ENCODE data around the gene CC2D2A.

CC2D2A gene

GRCh38 chr4:15469402-15470127 is at the start of gene CC2D2A:
TSS of gene CC2D2A (plus strand) at chr4:15469882. CDS start at chr4:15475933, 6,051 bp downstream.
- DNase-seq, result no peak

- DNase-seq, result no peak
These were observed 49.0 kb upstream of the CC2D2A start for GRCh38 chr4:15420642-15421041.

GRCh38 chr4:15423285-15423711 is 46.4 kb upstream of the CC2D2A start:
- no peak for DNase-seq

- no peak for DNase-seq
These were observed 44.2 kb upstream of the CC2D2A start for GRCh38 chr4:15425520-15425919.

- no peak for DNase-seq
These were observed 42.5 kb upstream of the CC2D2A start for GRCh38 chr4:15427161-15427560.

GRCh38 chr4:15427701-15428100 is 42.0 kb upstream of the CC2D2A start, which contains the start of gene C1QTNF7:
TSS of gene C1QTNF7 (plus strand) at chr4:15428033. CDS start at chr4:15435744, 7,711 bp downstream.
- no peak for DNase-seq

GRCh38 chr4:15428611-15429010 is 41.1 kb upstream of the CC2D2A start:
- no peak for DNase-seq

- no peak for DNase-seq
These were observed 35.6 kb upstream of the CC2D2A start for GRCh38 chr4:15434091-15434490.

- DNase-seq, result no peak
These were observed 35.0 kb upstream of the CC2D2A start for GRCh38 chr4:15434676-15435075.

GRCh38 chr4:15436513-15436912 is 33.2 kb upstream of the CC2D2A start:
- DNase-seq, result no peak

GRCh38 chr4:15438939-15439524 is 30.6 kb upstream of the CC2D2A start:
- no peak for DNase-seq

GRCh38 chr4:15443371-15444160 is 26.1 kb upstream of the CC2D2A start:
- DNase-seq, result no peak

GRCh38 chr4:15444276-15444675 is 25.4 kb upstream of the CC2D2A start:
- DNase-seq, result no peak

- DNase-seq, result no peak
These were observed 24.7 kb upstream of the CC2D2A start for GRCh38 chr4:15444879-15445547.

GRCh38 chr4:15451181-15451865 is 18.4 kb upstream of the CC2D2A start:
- no peak for DNase-seq

- no peak for DNase-seq
These were observed 17.6 kb upstream of the CC2D2A start for GRCh38 chr4:15451866-15452765.

GRCh38 chr4:15455290-15455689 is 14.4 kb upstream of the CC2D2A start:
- no peak for DNase-seq

GRCh38 chr4:15457406-15458201 is 12.1 kb upstream of the CC2D2A start:
- DNase-seq, result peak; percentile 49

- DNase-seq, result no peak
These were observed 11.1 kb upstream of the CC2D2A start for GRCh38 chr4:15458616-15459015.

GRCh38 chr4:15459706-15460105 is 10.0 kb upstream of the CC2D2A start:
- no peak for DNase-seq

- DNase-seq, result no peak
These were observed 3.1 kb upstream of the CC2D2A start for GRCh38 chr4:15466596-15466995.

All from CD4-positive, alpha-beta T cell treated with Interleukin-4 for 4 hours (primary cell).